HG03159 (cell line): Measurements from ENCODE around the gene UBR3.
"Not testable (repeated sequence)": the region's sequence is repeated elsewhere in the genome, so short reads cannot be mapped to it uniquely, and the experiment has no call there.

ENCODE experiments used
- ATAC-seq: cut with Tn5 transposase; IDR thresholded peaks from one replicate; pipeline ENCODE4 v1.9.1; 2021; ENCODE audit warnings: mild to moderate bottlenecking, moderate library complexity; ENCODE audit not compliant: unreplicated experiment

UBR3 gene

DNA sequence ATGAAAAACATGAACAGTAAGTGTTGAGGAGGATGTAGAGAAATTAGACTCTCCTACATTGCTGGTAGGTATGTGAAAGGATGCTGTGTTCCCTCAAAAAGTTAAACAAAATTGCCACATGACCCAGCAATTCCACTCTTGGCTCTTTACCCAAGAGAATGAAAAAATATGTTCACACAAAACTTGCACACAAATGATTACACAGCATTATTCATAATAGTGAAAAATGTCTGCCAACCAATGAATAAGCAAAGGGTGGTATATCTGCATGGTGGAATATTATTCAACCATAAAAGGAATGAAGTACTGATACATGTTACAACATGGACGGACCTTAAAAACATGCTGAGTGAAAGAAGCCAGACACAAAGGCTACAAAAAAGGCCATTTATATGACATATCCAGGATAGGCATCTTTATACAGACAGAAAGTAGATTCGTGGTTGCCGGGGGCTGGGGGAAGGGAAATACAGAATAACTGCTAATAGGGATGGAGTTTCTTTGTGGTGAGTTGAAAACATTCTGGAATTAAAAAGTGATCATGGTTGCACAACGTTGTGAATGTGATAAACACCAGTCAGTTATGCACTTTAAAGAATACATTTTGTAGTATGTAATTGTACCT lies 265.3 kb downstream of the UBR3 start:
- no peak for ATAC-seq

- no peak for ATAC-seq
Measured at GRCh38 chr2:170095380-170095779, 268.1 kb downstream of the UBR3 start.

GRCh38 chr2:170098626-170099312 lies 271.5 kb downstream of the UBR3 start:
- ATAC-seq: peak; percentile 61

DNA sequence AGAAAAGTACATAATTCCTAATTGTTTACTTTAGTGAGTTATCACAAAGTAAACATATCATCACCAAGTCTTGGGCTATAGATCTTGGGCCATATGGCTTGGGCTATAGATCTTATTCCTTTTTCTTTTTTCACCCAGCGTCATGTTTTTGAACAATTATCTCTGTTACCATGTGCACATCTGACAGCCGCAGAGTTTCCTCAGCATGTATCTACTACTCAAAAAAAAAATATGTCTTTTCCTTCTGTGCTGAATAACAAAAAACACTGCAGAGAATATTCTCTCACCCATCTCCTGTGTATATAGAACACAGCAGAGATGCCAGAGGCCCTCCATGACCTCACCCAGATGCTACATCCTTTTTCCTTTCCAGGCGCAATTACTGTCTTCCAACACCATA lies 274.5 kb downstream of the UBR3 start:
- ATAC-seq: no peak

DNA sequence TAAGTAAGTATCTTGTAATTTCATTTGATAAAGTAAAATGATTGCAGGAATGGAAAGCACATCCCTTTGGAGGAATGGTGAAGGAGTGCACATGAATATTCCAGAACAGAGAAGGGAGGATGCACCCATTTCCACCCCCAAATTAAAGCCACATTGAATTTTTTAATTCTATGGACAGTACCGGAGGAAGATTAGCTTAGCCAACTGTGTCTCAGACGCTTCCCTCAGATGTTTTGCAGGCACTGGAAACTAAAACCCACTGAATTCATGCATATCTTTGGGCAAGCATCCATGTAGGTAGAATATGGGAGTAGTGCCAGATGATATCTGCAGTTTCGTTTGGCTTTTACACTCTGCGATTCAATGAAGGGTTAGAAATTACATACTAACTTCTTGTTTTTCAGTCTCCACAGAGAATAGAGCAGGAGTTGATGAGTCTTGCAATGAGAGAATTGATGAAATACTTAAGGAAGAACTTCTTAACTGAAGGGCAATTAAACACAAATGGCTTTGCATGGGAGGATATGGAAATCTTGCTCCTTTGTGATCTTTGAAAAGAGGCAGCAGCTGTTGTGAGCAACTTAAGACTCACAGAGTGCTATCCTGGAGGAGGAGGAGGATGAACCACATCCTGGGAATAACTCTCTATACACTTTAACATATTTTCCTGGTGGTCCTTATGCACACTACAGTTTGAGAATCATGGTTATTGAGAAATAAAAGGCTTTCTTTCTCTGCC lies 279.0 kb downstream of the UBR3 start:
- no peak for ATAC-seq

DNA sequence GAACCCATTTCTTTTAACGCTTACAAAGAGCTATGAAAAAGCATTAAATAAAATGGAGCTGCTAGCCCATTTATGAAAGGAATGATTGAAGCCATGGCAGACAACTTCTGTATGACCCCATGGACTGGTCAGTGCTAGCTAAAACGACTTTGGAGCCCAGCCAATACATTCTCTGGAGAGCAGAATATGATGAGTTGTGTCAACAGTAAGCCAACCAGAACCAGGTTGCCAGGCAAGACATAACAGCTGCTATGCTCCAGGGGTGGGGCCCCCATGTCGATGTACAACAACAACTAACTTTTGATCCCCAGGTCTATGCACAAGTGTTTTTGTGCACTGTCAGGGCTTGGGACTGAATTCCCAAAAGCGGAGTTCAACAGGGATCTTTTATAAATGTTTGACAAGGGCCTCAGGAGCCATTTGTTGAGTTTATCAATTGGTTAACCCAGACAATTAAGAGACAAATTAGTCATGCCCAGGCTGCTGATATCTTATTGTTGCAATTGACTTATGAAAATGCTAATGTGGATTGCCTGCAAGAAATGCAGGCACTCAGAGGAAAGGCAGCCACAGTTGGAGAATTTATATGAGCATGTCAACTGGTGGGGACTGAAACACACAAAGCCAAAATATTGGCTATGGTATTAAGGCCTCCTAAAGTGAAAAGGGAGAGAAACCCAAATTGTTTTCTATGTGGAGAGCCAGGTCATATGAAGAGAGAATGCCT lies 286.1 kb downstream of the UBR3 start:
- no peak for ATAC-seq

GRCh38 chr2:170115501-170116229 lies 288.4 kb downstream of the UBR3 start:
- no peak for ATAC-seq

DNA sequence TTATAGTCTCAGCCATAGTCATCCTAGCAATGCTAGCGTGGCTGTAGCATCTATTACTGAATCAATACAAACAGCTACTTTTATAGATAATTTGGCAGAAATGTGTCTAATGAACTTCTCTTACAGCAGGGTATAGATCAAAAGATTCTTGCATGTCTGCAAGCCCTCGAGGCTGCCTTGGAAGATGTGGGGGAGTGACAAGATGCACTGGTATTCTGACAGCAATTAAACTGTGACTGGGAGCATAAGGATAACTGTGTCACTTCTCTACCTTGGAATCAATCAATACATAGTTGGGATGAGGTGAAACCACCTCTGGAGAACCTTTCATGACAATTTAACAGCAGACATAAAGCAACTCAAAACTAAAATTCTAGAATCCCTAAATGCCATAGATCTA lies 291.4 kb downstream of the UBR3 start:
- no peak for ATAC-seq

DNA sequence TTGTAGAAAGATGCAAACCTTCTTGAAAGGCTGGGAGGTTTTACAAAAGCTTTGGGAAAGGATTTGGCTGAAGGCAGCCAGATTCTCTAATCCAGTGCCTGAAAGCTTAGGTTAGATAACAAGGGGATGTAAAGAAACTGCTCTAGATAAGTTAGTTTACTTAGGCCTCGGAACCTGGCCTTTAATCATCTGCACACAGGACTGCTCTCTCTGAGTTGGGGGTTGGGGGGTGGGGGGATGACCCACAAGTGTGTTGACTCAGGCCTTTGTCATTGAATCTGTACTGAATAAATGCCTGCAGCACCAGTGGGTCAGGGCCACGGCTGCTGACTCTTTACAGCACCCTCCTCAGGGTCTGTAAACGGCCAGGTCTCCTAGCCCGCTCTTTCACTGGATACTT lies 292.1 kb downstream of the UBR3 start:
- ATAC-seq: not testable (repeated sequence)

- ATAC-seq: no peak
Measured at GRCh38 chr2:170121689-170122088, 294.4 kb downstream of the UBR3 start.

DNA sequence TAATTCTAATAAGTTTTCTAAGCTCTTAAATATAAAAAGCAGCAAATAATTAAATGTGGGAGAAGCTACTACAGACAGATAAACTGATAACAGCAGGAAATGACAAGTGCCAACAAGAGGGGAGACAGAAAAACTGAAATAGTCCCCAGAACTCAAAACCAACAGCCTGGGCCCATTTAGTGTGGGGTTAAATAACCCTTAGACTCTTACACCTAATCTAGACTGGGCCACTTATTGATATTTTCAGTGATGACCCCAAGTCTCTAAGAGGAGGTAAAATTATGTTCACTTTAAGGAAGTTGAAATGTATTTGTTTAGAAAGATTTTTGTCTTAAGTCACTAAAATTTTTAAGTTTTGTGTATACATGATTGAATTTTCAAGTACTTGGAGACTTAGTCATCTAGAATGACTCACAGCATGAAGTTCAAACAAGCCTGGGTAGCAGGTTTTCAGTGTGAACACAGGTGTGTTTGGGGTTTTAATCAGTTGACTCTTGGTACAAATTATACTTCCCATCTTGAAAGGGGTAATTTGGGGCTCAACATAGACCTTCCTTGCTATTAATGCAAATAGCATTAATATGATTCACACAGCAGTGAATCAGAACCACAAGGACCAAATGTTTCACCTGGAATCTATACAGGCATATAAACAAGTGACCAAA lies 295.8 kb downstream of the UBR3 start:
- no peak for ATAC-seq

DNA sequence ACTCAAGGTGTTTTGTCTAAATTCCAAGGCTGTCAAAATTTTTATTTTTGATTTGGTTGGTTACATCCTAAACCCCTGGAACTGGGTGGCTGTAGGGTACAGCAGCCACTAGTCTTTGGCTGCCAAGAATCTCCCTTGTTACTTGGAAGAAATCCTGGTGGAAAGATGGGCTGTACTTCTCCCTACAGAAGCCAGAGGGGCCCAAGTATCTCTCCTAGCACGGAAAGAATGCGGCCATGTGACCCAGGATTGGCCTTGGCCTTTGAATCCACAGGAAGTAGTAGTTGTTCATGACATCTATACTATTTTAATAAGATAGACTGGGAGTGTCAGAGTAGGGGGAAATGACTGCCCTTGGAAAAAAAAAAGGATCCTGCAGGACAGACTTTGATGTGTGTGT lies 296.3 kb downstream of the UBR3 start:
- no peak for ATAC-seq

- not testable (repeated sequence) for ATAC-seq
Measured at GRCh38 chr2:170126138-170126728, 299.0 kb downstream of the UBR3 start.
